Activated naive CD4-positive, alpha-beta T cell treated with anti-CD3 and anti-CD28 coated beads for 36 hours (primary cell): Measurements from ENCODE around the gene SEC16A. TPM values are rescaled to one million over a fixed set of nuclear protein-coding genes. Genes with fewer than 3 reads are reported as not detected.
A peak's percentile ranks its signal among the peaks of the same experiment; 100 is the strongest.

Experiments used
- CTCF ChIA-PET: fragments of 350-600 bp; sonication (Branson Sonifier 250); formaldehyde crosslinking; loops from one replicate; lab custom pipeline; 2021; ENCODE audit warnings: antibody characterized with exemption; lab: Charles Lee
- DNase-seq: peaks from one replicate; pipeline ENCODE4 v3.0.0-alpha.2; 2020
- H3K27ac Mint-ChIP-seq: one replicate; pipeline ENCODE4 v1.8.0; 2021; ENCODE audit warnings: mild to moderate bottlenecking, mixed read lengths
- H3K27me3 Mint-ChIP-seq: one replicate; pipeline ENCODE4 v1.8.0; 2021; ENCODE audit warnings: low read depth, mixed read lengths
- H3K36me3 Mint-ChIP-seq: one replicate; pipeline ENCODE4 v1.8.0; 2021; ENCODE audit warnings: low read depth, mixed read lengths
- H3K4me1 Mint-ChIP-seq: one replicate; pipeline ENCODE4 v1.8.0; 2021; ENCODE audit warnings: low read depth, mixed read lengths
- H3K4me3 Mint-ChIP-seq: one replicate; pipeline ENCODE4 v1.8.0; 2021; ENCODE audit warnings: mild to moderate bottlenecking, moderate library complexity, mixed read lengths
- H3K9me3 Mint-ChIP-seq: one replicate; pipeline ENCODE4 v1.8.0; 2021; ENCODE audit warnings: mixed read lengths
- intact Hi-C: fragments of 100-400 bp; cut with micrococcal nuclease; formaldehyde crosslinking; loops from one replicate; pipeline ENCODE4 v1.15.1; 2023
- total RNA-seq, 2 experiments: library from RNA; stranded (reverse); gene quantifications; one replicate each; pipeline ENCODE4 v1.2.3, GENCODE V29; 2021

The SEC16A gene
- total RNA-seq, 2 experiments from 2014 or later = 44.1 to 47.3 TPM

DNA sequence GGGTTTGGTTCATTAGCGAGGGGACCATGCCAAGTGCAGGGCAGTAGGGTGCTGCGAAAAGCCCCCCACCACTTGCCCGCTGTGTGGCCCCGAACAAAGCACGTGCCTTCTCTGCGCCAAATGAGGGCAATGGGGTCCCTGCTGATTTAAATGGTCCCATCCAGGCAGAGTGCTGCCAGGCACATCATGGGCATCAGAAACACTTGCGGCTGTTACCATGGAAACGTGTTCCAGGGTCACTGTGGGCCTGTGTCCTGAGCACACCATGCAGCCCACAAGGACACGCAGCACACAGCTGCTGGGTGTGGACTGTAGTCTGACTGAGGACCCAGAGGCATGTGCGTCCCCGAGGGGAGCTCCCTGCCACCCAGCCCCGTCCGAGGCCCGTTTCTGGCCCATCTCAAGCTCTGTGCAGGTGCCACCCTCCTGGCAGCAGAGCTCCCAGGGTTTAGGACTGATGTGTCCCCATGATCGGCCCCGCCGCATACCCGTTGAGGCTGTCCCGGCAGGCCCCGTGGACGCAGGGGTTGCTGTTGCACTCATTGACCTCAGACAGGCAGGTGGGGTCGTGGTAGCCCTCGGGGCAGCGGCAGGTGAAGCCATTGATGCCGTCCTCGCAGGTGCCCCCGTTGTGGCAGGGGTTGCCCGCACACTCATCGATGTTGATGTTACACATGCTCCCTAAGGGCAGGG lies 31.3 kb upstream of the SEC16A start:
- CTCF ChIA-PET = no interaction called here
- intact Hi-C loops = no loop called here
- no peak for DNase-seq
- Mint-ChIP-seq H3K27ac (no peak overlapping the region), H3K36me3 (peaks cover 10% of the 10 kb centered on the region), H3K4me3 (no peak overlapping the region), H3K27me3 (no peaks in the 10 kb centered on the region), H3K9me3 (no peaks in the 10 kb centered on the region), H3K4me1 (no peaks in the 10 kb centered on the region)

DNA sequence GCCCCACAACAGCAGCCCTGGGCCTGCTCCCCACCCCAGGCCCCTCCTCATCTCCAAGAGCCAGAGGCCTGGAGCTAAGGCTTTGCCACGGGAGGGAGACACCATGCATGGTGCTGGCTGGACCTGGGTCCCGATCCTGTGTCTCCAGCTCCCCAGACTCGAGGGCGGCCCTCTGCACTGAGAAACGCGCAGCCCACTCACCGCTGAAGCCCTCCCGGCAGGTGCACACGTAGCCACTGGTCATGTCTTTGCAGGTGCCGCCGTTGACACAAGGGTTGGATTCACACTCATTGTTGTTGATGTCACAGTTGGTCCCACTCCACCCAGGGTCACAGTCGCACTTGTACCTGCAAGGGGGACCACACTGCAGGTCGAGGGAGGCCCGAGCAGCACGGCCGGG lies 30.4 kb upstream of the SEC16A start:
- CTCF ChIA-PET = no interaction called here
- Mint-ChIP-seq H3K27me3 (no peaks in the 10 kb centered on the region), H3K36me3 (peaks cover 10% of the 10 kb centered on the region), H3K4me1 (no peaks in the 10 kb centered on the region), H3K4me3 (no peak overlapping the region), H3K9me3 (no peaks in the 10 kb centered on the region), H3K27ac (no peak overlapping the region)
- intact Hi-C loops = no loop called here
- no peak for DNase-seq

DNA sequence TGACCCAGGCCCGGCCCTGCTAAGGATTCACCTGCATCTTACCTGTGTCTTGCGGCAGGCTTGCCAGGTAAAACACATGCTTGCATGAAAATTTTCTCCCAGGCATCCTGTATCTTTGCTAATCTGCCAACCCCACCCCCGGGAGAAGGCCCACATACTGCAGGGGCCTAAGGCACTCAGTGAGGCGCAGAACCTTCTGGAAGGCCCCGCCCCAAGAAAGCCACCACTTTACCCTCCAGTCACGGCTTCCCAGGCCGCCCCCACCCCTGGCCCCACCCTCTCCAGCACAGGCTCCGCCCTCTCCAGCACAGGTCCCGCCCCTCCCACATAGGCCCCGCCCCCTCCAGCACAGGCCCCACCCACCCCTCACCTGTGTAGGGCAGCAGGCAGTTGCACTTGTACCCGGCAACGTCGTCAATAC lies 29.8 kb upstream of the SEC16A start:
- Mint-ChIP-seq H3K27ac (no peak overlapping the region), H3K27me3 (no peaks in the 10 kb centered on the region), H3K4me1 (no peaks in the 10 kb centered on the region), H3K4me3 (no peak overlapping the region), H3K36me3 (peaks cover 10% of the 10 kb centered on the region), H3K9me3 (no peaks in the 10 kb centered on the region)
- intact Hi-C loops = no loop called here
- CTCF ChIA-PET = no interaction called here
- peak; percentile 49 for DNase-seq

DNA sequence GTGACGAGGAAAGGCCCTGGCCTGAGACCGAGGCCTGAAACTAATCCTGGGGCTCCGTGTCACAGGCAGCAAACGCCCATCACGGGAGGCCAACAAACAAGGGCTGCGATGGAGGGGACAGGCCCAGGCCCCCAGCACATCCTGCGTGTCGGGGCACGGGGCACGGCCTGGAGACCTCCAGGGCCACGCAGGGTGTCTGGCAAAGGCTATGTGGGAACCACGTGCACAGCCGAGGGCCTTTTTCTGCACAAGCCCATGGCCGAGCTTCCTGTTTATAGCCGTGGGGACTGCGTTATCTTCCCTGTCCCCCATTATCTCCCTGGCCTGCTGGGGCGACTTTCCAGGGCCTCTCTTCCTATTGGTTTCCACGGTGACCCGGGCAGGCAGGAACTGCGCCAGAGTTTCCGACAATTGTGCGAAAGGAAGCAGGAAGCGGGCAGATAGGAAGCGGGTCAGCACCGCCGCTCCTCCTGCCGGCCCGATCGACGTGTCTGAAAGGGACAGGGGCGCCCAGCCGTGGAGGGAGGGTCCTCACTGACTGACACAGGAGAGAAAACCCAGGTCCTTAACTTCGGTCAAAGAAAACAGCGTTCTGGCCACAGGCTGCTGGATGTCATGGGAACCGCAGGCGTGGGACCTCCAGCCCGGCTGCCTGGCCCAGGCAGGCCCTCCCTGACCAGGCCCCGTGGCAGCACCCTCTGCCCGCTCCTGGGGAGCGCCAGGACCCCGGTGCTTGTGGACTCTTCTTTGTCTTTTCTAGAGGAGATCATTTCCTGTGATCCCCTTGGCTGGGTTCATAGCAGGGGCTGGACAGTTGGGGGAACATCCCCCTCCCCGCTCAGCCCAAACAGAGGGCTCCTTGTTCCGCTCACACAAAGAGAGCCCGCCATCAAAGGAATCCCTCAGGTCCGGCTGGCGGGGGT lies 29.1 kb upstream of the SEC16A start:
- Mint-ChIP-seq H3K27me3 (no peaks in the 10 kb centered on the region), H3K9me3 (no peaks in the 10 kb centered on the region), H3K4me1 (no peaks in the 10 kb centered on the region), H3K27ac (no peak overlapping the region), H3K36me3 (peaks cover 10% of the 10 kb centered on the region), H3K4me3 (no peak overlapping the region)
- intact Hi-C loops = no loop called here
- DNase-seq = no peak
- CTCF ChIA-PET = no interaction called here

DNA sequence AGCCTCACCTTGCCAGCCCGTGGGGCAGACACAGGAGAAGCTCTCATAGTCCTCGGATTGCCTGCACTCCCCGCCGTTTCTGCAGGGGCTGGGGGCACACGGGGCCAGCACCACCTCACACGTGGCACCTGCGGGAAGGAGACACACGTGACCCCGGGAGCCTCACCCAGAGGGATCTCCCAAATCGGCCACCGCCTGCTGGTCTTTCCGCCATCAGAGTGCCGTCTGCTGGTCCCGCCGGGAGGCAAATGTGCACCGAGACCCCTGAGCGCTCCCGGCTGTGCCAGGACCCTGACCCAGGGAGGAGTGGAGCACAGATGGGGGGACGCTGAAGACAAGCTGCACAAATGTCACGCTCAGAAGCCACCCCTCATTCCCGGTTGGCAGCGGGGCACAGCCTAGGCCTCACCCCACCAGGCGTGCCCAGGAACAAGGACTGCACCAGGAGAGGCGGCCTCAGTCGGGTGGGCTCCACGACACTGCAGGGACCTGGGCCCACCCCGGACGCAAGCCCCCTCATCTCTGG lies 28.4 kb upstream of the SEC16A start:
- Mint-ChIP-seq H3K27ac (no peak overlapping the region), H3K4me3 (no peak overlapping the region), H3K4me1 (no peaks in the 10 kb centered on the region), H3K9me3 (no peaks in the 10 kb centered on the region), H3K27me3 (no peaks in the 10 kb centered on the region), H3K36me3 (peaks cover 6% of the 10 kb centered on the region)
- CTCF ChIA-PET = no interaction called here
- intact Hi-C loops = no loop called here
- no peak for DNase-seq

DNA sequence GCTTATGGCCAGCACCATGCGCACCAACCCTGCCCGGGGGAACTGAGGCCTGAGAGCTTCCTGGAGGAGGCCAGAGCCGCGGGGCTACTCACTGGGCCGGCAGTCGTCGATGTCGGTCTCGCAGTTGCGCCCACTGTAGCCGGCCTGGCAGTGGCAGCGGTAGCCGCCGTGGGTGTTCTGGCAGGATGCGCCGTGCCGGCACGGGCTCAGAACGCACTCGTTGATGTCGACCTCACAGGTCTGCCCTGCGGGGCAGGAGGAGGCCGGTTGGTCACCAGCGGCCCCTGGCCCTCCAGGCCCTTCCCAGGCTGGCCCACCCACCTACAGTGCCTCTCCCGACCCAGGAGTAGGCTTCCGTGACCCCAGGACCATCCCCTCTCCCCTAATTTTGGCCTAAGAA lies 27.7 kb upstream of the SEC16A start:
- Mint-ChIP-seq H3K36me3 (peaks cover 5% of the 10 kb centered on the region), H3K27ac (no peak overlapping the region), H3K4me3 (no peak overlapping the region), H3K4me1 (no peaks in the 10 kb centered on the region), H3K27me3 (no peaks in the 10 kb centered on the region), H3K9me3 (no peaks in the 10 kb centered on the region)
- intact Hi-C loops = no loop called here
- CTCF ChIA-PET = no interaction called here
- no peak for DNase-seq

DNA sequence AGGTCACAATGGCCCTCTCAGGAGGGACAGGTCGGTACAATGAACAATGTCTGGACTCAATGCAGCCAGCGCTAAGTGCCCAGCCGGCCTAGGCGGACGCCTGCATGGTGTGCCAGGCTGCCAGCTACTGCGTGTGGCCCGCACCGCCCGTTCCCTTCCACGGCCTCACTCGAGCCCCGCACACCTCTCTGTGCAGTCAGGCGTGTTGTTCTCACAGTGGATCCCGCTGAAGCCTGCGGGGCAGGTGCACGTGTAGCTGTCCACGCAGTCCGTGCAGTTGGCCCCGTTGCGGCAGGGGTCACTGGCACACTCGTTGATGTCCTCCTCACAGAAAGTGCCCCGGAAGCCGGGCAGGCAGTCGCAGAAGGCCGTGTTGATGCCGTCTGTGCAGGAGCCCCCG lies 26.7 kb upstream of the SEC16A start:
- H3K4me1 Mint-ChIP-seq = no peaks in the 10 kb centered on the region
- H3K4me3 Mint-ChIP-seq = no peak overlapping the region
- H3K27ac Mint-ChIP-seq = no peak overlapping the region
- peaks cover 5% of the 10 kb centered on the region for H3K36me3 Mint-ChIP-seq
- H3K9me3 Mint-ChIP-seq = no peaks in the 10 kb centered on the region
- intact Hi-C loops = no loop called here
- DNase-seq = no peak
- CTCF ChIA-PET = no interaction called here
- H3K27me3 Mint-ChIP-seq = no peaks in the 10 kb centered on the region

DNA sequence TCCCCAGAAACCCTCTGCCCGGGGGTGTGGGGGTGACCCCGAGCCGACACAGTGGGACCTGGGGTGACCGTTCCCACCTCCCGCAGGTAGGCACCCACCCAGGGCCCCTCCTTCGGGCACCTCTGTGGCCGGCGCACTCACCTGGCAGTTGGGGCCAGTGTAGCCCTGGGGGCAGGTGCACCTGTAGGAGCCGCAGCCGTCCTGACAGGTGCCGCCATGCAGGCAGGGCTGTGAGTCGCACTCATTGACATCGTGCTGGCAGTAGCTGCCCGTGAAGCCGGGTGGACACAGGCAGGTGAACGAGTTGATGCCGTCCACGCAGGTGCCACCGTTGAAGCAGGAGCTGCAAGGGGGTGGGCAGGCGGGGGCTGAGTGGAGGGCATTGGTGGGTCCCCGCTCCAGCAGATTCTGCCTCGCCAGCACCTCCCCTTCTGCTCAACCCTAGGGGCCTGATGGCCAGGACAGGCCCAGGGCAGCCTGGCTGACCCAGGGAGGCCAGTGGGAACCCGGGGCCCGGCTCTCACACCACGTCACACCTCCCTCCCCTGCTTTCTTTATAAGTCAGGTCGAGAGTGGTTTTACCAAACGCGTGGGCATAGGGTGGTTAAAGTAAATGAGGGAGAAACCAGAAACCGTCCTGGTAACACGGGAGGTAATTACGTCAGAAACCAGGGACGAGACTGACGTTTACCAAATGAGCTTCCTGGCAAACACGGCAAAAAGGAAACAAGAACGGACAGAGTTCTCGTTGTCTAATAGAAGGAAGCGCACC lies 26.1 kb upstream of the SEC16A start:
- DNase-seq = no peak
- peaks cover 5% of the 10 kb centered on the region for H3K36me3 Mint-ChIP-seq

DNA sequence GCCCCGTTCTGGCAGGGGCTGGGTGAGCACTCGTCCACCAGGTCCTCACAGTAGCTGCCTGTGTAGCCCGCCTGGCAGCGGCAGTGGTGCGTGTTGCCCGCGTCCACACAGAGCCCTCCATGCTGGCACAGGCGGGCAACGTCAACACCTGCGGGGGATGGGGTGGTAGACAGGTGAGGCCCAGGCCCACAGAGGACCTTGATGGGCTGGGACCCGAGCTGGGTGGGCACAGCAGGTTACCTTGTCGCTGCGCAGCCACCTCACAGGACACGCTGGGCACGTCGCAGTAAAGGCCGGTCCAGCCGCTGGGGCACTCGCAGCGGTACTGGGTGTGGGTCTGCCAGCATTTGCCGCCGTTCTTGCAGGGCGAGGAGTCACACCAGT lies 25.1 kb upstream of the SEC16A start:
- CTCF ChIA-PET = no interaction called here
- intact Hi-C loops = no loop called here
- H3K4me3 Mint-ChIP-seq = no peak overlapping the region
- no peak for DNase-seq
- no peak overlapping the region for H3K27ac Mint-ChIP-seq
- no peaks in the 10 kb centered on the region for H3K4me1 Mint-ChIP-seq
- H3K36me3 Mint-ChIP-seq = peaks cover 3% of the 10 kb centered on the region
- H3K27me3 Mint-ChIP-seq = no peaks in the 10 kb centered on the region
- no peaks in the 10 kb centered on the region for H3K9me3 Mint-ChIP-seq

More for the DNA sequence above, 26.1 kb upstream of the SEC16A start:
- H3K27ac Mint-ChIP-seq = no peak overlapping the region
- no peaks in the 10 kb centered on the region for H3K27me3 Mint-ChIP-seq
- H3K9me3 Mint-ChIP-seq = no peaks in the 10 kb centered on the region
- intact Hi-C loops = no loop called here
- CTCF ChIA-PET = interaction anchor here (0.6 kb wide), 1 partner anchor 31 kb away, joined by 3 read pairs; no protein-coding TSS in a partner anchor
- H3K4me3 Mint-ChIP-seq = no peak overlapping the region
- H3K4me1 Mint-ChIP-seq = no peaks in the 10 kb centered on the region

DNA sequence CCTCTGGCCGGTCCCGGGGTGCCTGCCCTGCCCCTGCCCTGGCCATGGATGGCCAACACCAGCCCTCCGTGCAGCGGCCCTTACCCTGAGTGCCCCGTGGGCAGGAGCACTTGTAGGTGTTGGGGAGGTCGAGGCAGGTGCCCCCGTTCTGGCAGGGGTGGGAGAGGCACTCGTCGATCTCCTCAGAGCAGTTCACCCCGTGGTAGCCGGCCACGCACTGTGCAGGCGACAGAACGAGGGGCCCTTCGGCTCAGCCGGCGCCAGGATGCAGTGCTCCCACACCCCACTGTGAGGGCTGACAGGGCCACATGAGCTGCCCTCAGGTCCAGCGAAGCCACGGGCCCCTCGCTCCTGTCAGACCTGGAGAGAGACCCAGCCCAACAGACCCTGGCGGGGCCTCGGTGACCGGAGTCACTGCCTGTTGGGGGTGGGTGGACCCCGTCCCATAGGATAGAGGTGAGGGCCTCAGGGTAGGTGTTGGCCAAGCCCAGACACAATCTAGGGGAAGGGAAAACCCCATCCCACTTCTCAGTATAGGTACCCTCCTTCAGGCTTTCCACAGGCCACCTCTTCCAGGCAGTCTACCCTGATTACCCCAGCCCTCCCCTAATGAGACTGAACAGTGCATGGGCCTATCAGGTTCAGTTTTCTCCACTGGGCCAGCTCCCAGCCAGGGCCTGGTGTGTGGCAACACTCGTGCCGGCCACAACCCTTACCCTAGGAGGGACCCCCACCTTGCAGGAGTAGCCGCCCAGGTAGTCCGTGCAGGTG lies 24.6 kb upstream of the SEC16A start:
- Mint-ChIP-seq H3K27ac (no peak overlapping the region), H3K4me1 (no peaks in the 10 kb centered on the region), H3K4me3 (no peak overlapping the region), H3K9me3 (no peaks in the 10 kb centered on the region), H3K36me3 (peaks cover 4% of the 10 kb centered on the region), H3K27me3 (no peaks in the 10 kb centered on the region)
- DNase-seq = no peak
- CTCF ChIA-PET = no interaction called here
- intact Hi-C loops = no loop called here

DNA sequence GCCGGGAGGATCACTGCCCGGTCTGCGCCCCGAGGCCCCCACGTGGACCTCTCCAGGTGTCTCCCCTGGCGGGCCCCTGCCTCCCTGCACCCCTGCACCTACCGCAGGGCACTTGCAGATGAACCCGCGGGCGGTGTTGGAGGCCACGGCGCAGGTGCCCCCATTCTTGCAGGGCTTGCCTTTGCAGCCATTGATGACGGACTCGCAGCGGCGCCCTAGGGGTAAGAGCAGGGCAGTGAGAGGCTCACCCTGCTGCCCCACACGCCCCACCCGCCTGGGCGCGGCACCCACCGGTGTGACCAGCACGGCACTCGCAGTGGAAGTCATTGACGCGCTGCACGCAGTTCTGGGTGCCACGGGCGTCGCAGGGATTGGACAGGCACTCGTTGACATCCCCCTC lies 23.6 kb upstream of the SEC16A start:
- Mint-ChIP-seq H3K27ac (no peak overlapping the region), H3K4me1 (no peaks in the 10 kb centered on the region), H3K9me3 (no peaks in the 10 kb centered on the region), H3K4me3 (no peak overlapping the region), H3K36me3 (peaks cover 4% of the 10 kb centered on the region), H3K27me3 (no peaks in the 10 kb centered on the region)
- no peak for DNase-seq
- intact Hi-C loops = no loop called here
- CTCF ChIA-PET = no interaction called here
